Endodermal cell (in vitro differentiated cells): ENCODE results near the gene USP12. TPM values are rescaled to one million over a fixed set of nuclear protein-coding genes. Genes with fewer than 3 reads are reported as not detected.

Experiments used
- DNase-seq: peaks from one replicate; pipeline ENCODE4 v3.0.0-alpha.2; 2017
- H3K27ac ChIP-seq: 2 replicates; pipeline ENCODE4 v1.5.1; 2013; ENCODE audit warnings: mild to moderate bottlenecking, low read depth, low read length, moderate library complexity
- H3K27me3 ChIP-seq: 2 replicates; pipeline ENCODE4 v1.6.1; 2013; ENCODE audit warnings: mild to moderate bottlenecking, low read length, moderate library complexity; ENCODE audit not compliant: insufficient read depth, control insufficient read depth, poor library complexity, severe bottlenecking
- H3K36me3 ChIP-seq: 2 replicates; pipeline ENCODE4 v1.7.0; 2013; ENCODE audit warnings: mild to moderate bottlenecking, low read length, moderate library complexity; ENCODE audit not compliant: control insufficient read depth, insufficient read depth
- H3K4me1 ChIP-seq: one replicate; pipeline ENCODE4 v1.7.0; 2013; ENCODE audit warnings: low read length; ENCODE audit not compliant: control insufficient read depth, insufficient read depth
- H3K4me3 ChIP-seq: 2 replicates; pipeline ENCODE4 v1.5.1; 2013; ENCODE audit warnings: mild to moderate bottlenecking, low read length, moderate library complexity
- H3K9ac ChIP-seq: 2 replicates; pipeline ENCODE4 v1.6.1; 2013; ENCODE audit warnings: mild to moderate bottlenecking, low read length, moderate library complexity; ENCODE audit not compliant: poor library complexity, severe bottlenecking; ENCODE audit errors: extremely low read depth
- H3K9me3 ChIP-seq: 2 replicates; pipeline ENCODE4 v1.6.1; 2013; ENCODE audit warnings: mild to moderate bottlenecking, low read length, moderate library complexity; ENCODE audit not compliant: control insufficient read depth
- H3K27ac Mint-ChIP-seq: 2 replicates; pipeline ENCODE4 v1.8.0; 2020; ENCODE audit warnings: mixed read lengths
- H3K27me3 Mint-ChIP-seq: 2 replicates; pipeline ENCODE4 v1.8.0; 2021; ENCODE audit warnings: mild to moderate bottlenecking, mixed read lengths; ENCODE audit not compliant: insufficient read depth
- H3K36me3 Mint-ChIP-seq: 2 replicates; pipeline ENCODE4 v1.8.0; 2020; ENCODE audit warnings: low read depth, mixed read lengths
- H3K4me1 Mint-ChIP-seq: 2 replicates; pipeline ENCODE4 v1.8.0; 2020; ENCODE audit warnings: mixed read lengths
- H3K4me3 Mint-ChIP-seq: 2 replicates; pipeline ENCODE4 v1.8.0; 2020; ENCODE audit warnings: mild to moderate bottlenecking, moderate library complexity, mixed read lengths
- H3K9me3 Mint-ChIP-seq: 2 replicates; pipeline ENCODE4 v1.8.0; 2020; ENCODE audit warnings: mild to moderate bottlenecking, mixed read lengths
- CTCF ChIP-seq: fragments of 200-600 bp; sonication (generic); conservative IDR thresholded peaks from 2 replicates; pipeline ENCODE4 v1.5.0; 2021; ENCODE audit warnings: antibody characterized with exemption, mild to moderate bottlenecking
- WGBS, 2 experiments: methylation state at CpG; one replicate each; pipeline versions ENCODE4 v1.1.5 to v1.1.7; 2013; ENCODE audit warnings: missing lambda C conversion rate in 2 of 2, mixed read lengths in 1 of 2; ENCODE audit not compliant: insufficient coverage in 1 of 2, insufficient read length in 1 of 2; 5-methylcytosine and 5-hydroxymethylcytosine counted together
- total RNA-seq, 2 donors: library from RNA; stranded (reverse); fragmentation: NEBNext Ultra II Directional in 1 of 2; extraction: Animal tissue kit (Norgen Biotek cat#: 25700) in 1 of 2; gene quantifications; 2 replicates in 1 of 2; 3 replicates in 1 of 2; pipeline ENCODE4 v1.2.1, GENCODE V29; 2021

Gene USP12
- total RNA-seq, 2 donors from 2014 or later: 18.9 to 23.2 TPM

GRCh38 chr13:27057817-27058216, 113.8 kb downstream of the USP12 start:
- H3K27me3 Mint-ChIP-seq: no peaks in the 10 kb centered on the region
- H3K9me3 ChIP-seq: peaks cover under 1% of the 10 kb centered on the region
- H3K27ac Mint-ChIP-seq: no peak overlapping the region
- no peaks in the 10 kb centered on the region for H3K27me3 ChIP-seq
- no peak overlapping the region for H3K27ac ChIP-seq
- H3K9ac ChIP-seq: no peak overlapping the region
- TF ChIP-seq CTCF: no peak
- WGBS, 2 experiments: 92 to 100% methylated on average over 1 to 2 of the region's 2 CpGs
- no peak for DNase-seq
- H3K4me3 Mint-ChIP-seq: no peak overlapping the region
- H3K4me3 ChIP-seq: no peak overlapping the region
- peaks cover 5% of the 10 kb centered on the region for H3K9me3 Mint-ChIP-seq
- no peaks in the 10 kb centered on the region for H3K36me3 Mint-ChIP-seq
- no peaks in the 10 kb centered on the region for H3K4me1 ChIP-seq
- no peaks in the 10 kb centered on the region for H3K36me3 ChIP-seq
- peaks cover 12% of the 10 kb centered on the region for H3K4me1 Mint-ChIP-seq

GRCh38 chr13:27055526-27055925, 116.1 kb downstream of the USP12 start:
- TF ChIP-seq CTCF: no peak
- H3K4me1 Mint-ChIP-seq: peaks cover 12% of the 10 kb centered on the region
- no peaks in the 10 kb centered on the region for H3K27me3 ChIP-seq
- no peaks in the 10 kb centered on the region for H3K9me3 ChIP-seq
- no peak for DNase-seq
- WGBS, 2 experiments: 76% methylated on average over 6 of the region's 6 CpGs
- H3K4me3 ChIP-seq: no peak overlapping the region
- no peaks in the 10 kb centered on the region for H3K4me1 ChIP-seq
- no peaks in the 10 kb centered on the region for H3K36me3 ChIP-seq
- H3K36me3 Mint-ChIP-seq: peaks cover 1% of the 10 kb centered on the region
- H3K4me3 Mint-ChIP-seq: no peak overlapping the region
- H3K9ac ChIP-seq: no peak overlapping the region
- peaks cover 2% of the 10 kb centered on the region for H3K9me3 Mint-ChIP-seq
- H3K27ac ChIP-seq: no peak overlapping the region
- H3K27ac Mint-ChIP-seq: no peak overlapping the region
- no peaks in the 10 kb centered on the region for H3K27me3 Mint-ChIP-seq

- Histone ChIP-seq H3K4me1 (no peaks in the 10 kb centered on the region), H3K4me3 (no peak overlapping the region), H3K9ac (no peak overlapping the region), H3K36me3 (no peaks in the 10 kb centered on the region), H3K27me3 (no peaks in the 10 kb centered on the region), H3K9me3 (no peaks in the 10 kb centered on the region), H3K27ac (no peak overlapping the region)
- Mint-ChIP-seq H3K27ac (no peak overlapping the region), H3K27me3 (no peaks in the 10 kb centered on the region), H3K36me3 (peaks cover 8% of the 10 kb centered on the region), H3K4me1 (peaks cover 12% of the 10 kb centered on the region), H3K9me3 (peaks cover 2% of the 10 kb centered on the region), H3K4me3 (no peak overlapping the region)
- 99 to 100% methylated on average over 2 of the region's 2 CpGs for WGBS, 2 experiments
- no peak for DNase-seq
- no peak for TF ChIP-seq CTCF
Measured at GRCh38 chr13:27054760-27055159, 116.9 kb downstream of the USP12 start.
